Neural progenitor cell (in vitro differentiated cells): ENCODE measurements around the gene MARCHF4. TPM values are rescaled to one million over a fixed set of nuclear protein-coding genes. Genes with fewer than 3 reads are reported as not detected.
"Not testable (repeated sequence)": the region's sequence is repeated elsewhere in the genome, so short reads cannot be mapped to it uniquely, and the experiment has no call there.

Source experiments
- DNase-seq: peaks from one replicate; pipeline ENCODE4 v3.0.0-alpha.2; 2016; ENCODE audit warnings: low spot score
- H2AFZ ChIP-seq: fragments of 200-600 bp; sonication (generic); replicated peaks from 2 replicates; pipeline ENCODE4 v1.6.1; 2016; ENCODE audit warnings: antibody characterized with exemption
- H3F3A ChIP-seq: fragments of 200-600 bp; sonication (generic); 2 replicates; pipeline ENCODE4 v1.6.1; 2016; ENCODE audit warnings: antibody characterized with exemption, low read depth
- H3K27ac ChIP-seq: fragments of 200-600 bp; sonication (generic); 2 replicates; pipeline ENCODE4 v1.5.1; 2016; ENCODE audit warnings: mild to moderate bottlenecking
- H3K27me3 ChIP-seq: fragments of 200-600 bp; sonication (generic); 2 replicates; pipeline ENCODE4 v1.6.1; 2016; ENCODE audit warnings: mild to moderate bottlenecking, moderate library complexity
- H3K36me3 ChIP-seq: fragments of 200-600 bp; sonication (generic); 2 replicates; pipeline ENCODE4 v1.5.1; 2016
- H3K4me1 ChIP-seq: fragments of 200-600 bp; sonication (generic); 2 replicates; pipeline ENCODE4 v1.6.1; 2016; ENCODE audit warnings: mixed run types
- H3K4me2 ChIP-seq: fragments of 200-600 bp; sonication (generic); 2 replicates; pipeline ENCODE4 v1.6.1; 2016
- H3K4me3 ChIP-seq: fragments of 200-600 bp; sonication (generic); 2 replicates; pipeline ENCODE4 v1.5.1; 2016
- H3K79me2 ChIP-seq: fragments of 200-600 bp; sonication (generic); 2 replicates; pipeline ENCODE4 v1.6.1; 2016; ENCODE audit warnings: low read depth
- H3K9ac ChIP-seq: fragments of 200-600 bp; sonication (generic); 2 replicates; pipeline ENCODE4 v1.6.1; 2016
- H3K9me3 ChIP-seq: fragments of 200-600 bp; sonication (generic); 2 replicates; pipeline ENCODE4 v1.5.1; 2016; ENCODE audit warnings: low read depth
- H4K20me1 ChIP-seq: fragments of 200-600 bp; sonication (generic); 2 replicates; pipeline ENCODE4 v1.6.1; 2016; ENCODE audit warnings: low read depth
- H3K27ac Mint-ChIP-seq: 3 replicates; pipeline ENCODE4 v1.8.0; 2021; ENCODE audit warnings: mixed read lengths
- H3K27me3 Mint-ChIP-seq: 2 replicates; pipeline ENCODE4 v1.8.0; 2022; ENCODE audit warnings: low read depth, mild to moderate bottlenecking, inconsistent platforms, moderate library complexity, mixed read lengths; ENCODE audit not compliant: insufficient read depth
- H3K36me3 Mint-ChIP-seq: 3 replicates; pipeline ENCODE4 v1.8.0; 2021; ENCODE audit warnings: mixed read lengths
- H3K4me1 Mint-ChIP-seq: 3 replicates; pipeline ENCODE4 v1.8.0; 2021; ENCODE audit warnings: mixed read lengths
- H3K4me3 Mint-ChIP-seq: 3 replicates; pipeline ENCODE4 v1.8.0; 2021; ENCODE audit warnings: mild to moderate bottlenecking, moderate library complexity, mixed read lengths
- H3K9me3 Mint-ChIP-seq: 3 replicates; pipeline ENCODE4 v1.8.0; 2020; ENCODE audit warnings: mixed read lengths
- CTCF ChIP-seq: fragments of 200-600 bp; sonication (generic); IDR thresholded peaks from 2 replicates; pipeline ENCODE4 v1.5.1; 2017; ENCODE audit warnings: antibody characterized with exemption, mild to moderate bottlenecking
- EZH2 ChIP-seq: fragments of 200-600 bp; sonication (generic); IDR thresholded peaks from 2 replicates; pipeline ENCODE4 v1.6.1; 2017; ENCODE audit warnings: antibody characterized with exemption, mild to moderate bottlenecking, moderate library complexity
- EZH2phosphoT487 ChIP-seq: fragments of 200-600 bp; sonication (generic); IDR thresholded peaks from 2 replicates; pipeline ENCODE4 v1.6.1; 2017; ENCODE audit warnings: antibody characterized with exemption
- total RNA-seq: library from RNA; depleted of rRNA; stranded (reverse); fragments of >200 nt; gene quantifications from 2 replicates; pipeline ENCODE4 v1.2.3, GENCODE V29; 2015; ENCODE audit warnings: low replicate concordance

Gene MARCHF4
- total RNA-seq, 1 donor from 2014 or later = 0.26 TPM

DNA sequence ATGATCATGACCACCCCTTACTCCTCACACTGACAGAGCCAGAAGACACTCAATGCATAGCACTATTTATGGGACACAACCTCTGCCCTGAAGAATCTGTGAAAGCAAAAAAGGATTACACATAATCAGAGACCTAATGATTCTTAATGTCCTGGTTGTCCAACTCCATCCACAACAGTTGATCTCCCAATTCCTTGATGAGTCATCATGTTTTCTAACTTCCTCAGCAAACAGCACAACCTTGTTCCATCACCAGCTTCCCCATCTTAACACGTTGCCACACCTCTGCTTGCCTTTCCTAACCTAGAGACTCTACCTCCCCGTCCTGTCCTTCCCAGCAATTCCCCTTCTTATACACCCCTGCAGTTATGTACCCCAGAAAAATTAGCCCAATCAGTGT is 13.2 kb upstream of the MARCHF4 start:
- Mint-ChIP-seq H3K27ac (no peak overlapping the region), H3K4me1 (no peaks in the 10 kb centered on the region), H3K9me3 (no peaks in the 10 kb centered on the region), H3K4me3 (no peak overlapping the region), H3K27me3 (peaks cover 4% of the 10 kb centered on the region), H3K36me3 (no peaks in the 10 kb centered on the region)
- Histone ChIP-seq H4K20me1 (no peaks in the 10 kb centered on the region), H3K4me1 (no peaks in the 10 kb centered on the region), H3F3A (peaks cover 11% of the 10 kb centered on the region), H3K27ac (no peak overlapping the region), H3K4me3 (no peak overlapping the region), H3K36me3 (no peaks in the 10 kb centered on the region), H3K4me2 (no peak overlapping the region), H3K27me3 (no peaks in the 10 kb centered on the region), H3K79me2 (no peaks in the 10 kb centered on the region), H3K9ac (no peak overlapping the region), H2AFZ (no peak overlapping the region), H3K9me3 (no peaks in the 10 kb centered on the region)
- TF ChIP-seq EZH2phosphoT487 (no peak), EZH2 (no peak), CTCF (no peak)
- no peak for DNase-seq

- not testable (repeated sequence) for H3K27me3 ChIP-seq, H3K36me3 Mint-ChIP-seq, H3K4me1 Mint-ChIP-seq, H3K4me3 Mint-ChIP-seq, H3K27me3 Mint-ChIP-seq, H3K79me2 ChIP-seq, H3K4me1 ChIP-seq, H2AFZ ChIP-seq, H3K4me2 ChIP-seq, H3K4me3 ChIP-seq, H3K36me3 ChIP-seq, DNase-seq, H3K27ac Mint-ChIP-seq, H4K20me1 ChIP-seq, H3K9ac ChIP-seq, H3K9me3 Mint-ChIP-seq, H3K9me3 ChIP-seq, H3K27ac ChIP-seq
- H3F3A ChIP-seq = peaks cover 11% of the 10 kb centered on the region
These were observed 12.1 kb upstream of the MARCHF4 start for GRCh38 chr2:216384409-216384808.

- Histone ChIP-seq H3K4me2 (no peak overlapping the region), H2AFZ (peak overlapping the region; percentile 26), H4K20me1 (no peaks in the 10 kb centered on the region), H3K4me3 (no peak overlapping the region), H3K9ac (no peak overlapping the region), H3K27ac (no peak overlapping the region), H3K9me3 (no peaks in the 10 kb centered on the region), H3F3A (peaks cover 11% of the 10 kb centered on the region), H3K27me3 (peaks cover 12% of the 10 kb centered on the region), H3K4me1 (no peaks in the 10 kb centered on the region), H3K36me3 (no peaks in the 10 kb centered on the region), H3K79me2 (no peaks in the 10 kb centered on the region)
- H3K27ac Mint-ChIP-seq = no peak overlapping the region
- no peak overlapping the region for H3K4me3 Mint-ChIP-seq
- no peaks in the 10 kb centered on the region for H3K4me1 Mint-ChIP-seq
- TF ChIP-seq EZH2 (no peak), EZH2phosphoT487 (no peak), CTCF (no peak)
- H3K27me3 Mint-ChIP-seq = peaks cover 6% of the 10 kb centered on the region
- H3K9me3 Mint-ChIP-seq = no peaks in the 10 kb centered on the region
- DNase-seq = no peak
- no peaks in the 10 kb centered on the region for H3K36me3 Mint-ChIP-seq
These were observed 7.7 kb upstream of the MARCHF4 start for GRCh38 chr2:216379977-216380376.

DNA sequence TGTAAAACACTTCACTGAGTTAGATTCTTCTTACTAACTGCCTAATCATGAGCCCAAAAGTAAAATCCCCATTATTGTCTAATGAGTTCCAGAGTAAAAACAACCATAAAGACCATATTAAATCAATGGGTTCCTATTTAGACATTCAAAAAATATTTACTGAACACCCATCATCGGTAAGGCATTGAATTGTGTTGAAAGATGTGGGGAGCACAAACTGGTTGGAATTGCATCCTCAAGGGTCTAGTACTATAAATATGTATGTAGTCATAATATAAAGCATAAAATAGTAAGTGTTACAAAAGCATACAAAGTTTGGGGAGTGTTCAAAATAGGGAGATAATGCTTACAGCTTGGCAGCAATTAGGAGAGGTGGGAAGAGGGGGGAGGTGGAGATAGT is 3.0 kb upstream of the MARCHF4 start:
- Mint-ChIP-seq H3K27me3 (peaks cover 25% of the 10 kb centered on the region), H3K27ac (no peak overlapping the region)
- no peak overlapping the region for H3K9ac ChIP-seq

More for the DNA sequence above, 3.0 kb upstream of the MARCHF4 start:
- H3K4me1 ChIP-seq = peaks cover 7% of the 10 kb centered on the region
- H3K4me1 Mint-ChIP-seq = peaks cover 14% of the 10 kb centered on the region
- H4K20me1 ChIP-seq = peaks cover 4% of the 10 kb centered on the region
- peaks cover 51% of the 10 kb centered on the region for H3K27me3 ChIP-seq
- H3K4me2 ChIP-seq = no peak overlapping the region
- no peaks in the 10 kb centered on the region for H3K9me3 ChIP-seq
- no peak overlapping the region for H3K4me3 Mint-ChIP-seq
- H3K79me2 ChIP-seq = no peaks in the 10 kb centered on the region
- H3K36me3 ChIP-seq = no peaks in the 10 kb centered on the region
- TF ChIP-seq EZH2 (no peak), EZH2phosphoT487 (no peak), CTCF (no peak)
- no peaks in the 10 kb centered on the region for H3K9me3 Mint-ChIP-seq
- H2AFZ ChIP-seq = no peak overlapping the region
- H3K4me3 ChIP-seq = no peak overlapping the region
- H3K36me3 Mint-ChIP-seq = no peaks in the 10 kb centered on the region
- H3K27ac ChIP-seq = no peak overlapping the region
- DNase-seq = no peak
- peaks cover 23% of the 10 kb centered on the region for H3F3A ChIP-seq
